Nucleus accumbens (tissue), 56 donors: ENCODE data around the gene OR5A1.

Experiments used
- DNase-seq, 56 donors: peaks; one replicate each; lab custom pipeline; 2025; lab: John Stamatoyannopoulos, UW

OR5A1 gene

DNA sequence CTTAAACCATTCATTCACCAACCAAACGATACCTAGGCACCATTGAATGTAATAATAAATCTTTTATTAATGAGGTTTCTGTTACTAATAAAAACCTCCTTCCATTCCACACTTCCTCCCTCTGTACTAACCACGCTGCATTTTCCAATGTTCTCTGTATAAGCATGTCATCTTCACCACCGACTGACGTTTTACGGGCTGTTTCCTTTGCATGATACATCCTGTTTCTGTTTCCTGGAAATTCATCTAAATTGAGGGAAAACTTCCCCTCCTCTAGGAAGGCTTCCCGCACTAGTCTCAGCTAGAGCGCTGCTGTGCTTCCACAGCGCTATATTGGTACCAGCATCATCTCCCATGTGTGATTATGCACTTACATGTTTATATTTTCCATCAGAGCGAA is 38.9 kb downstream of the OR5A1 start:
- no peak for DNase-seq

- DNase-seq: no peak
Measured at GRCh38 chr11:59479906-59480305, 43.6 kb downstream of the OR5A1 start.

GRCh38 chr11:59480359-59480758 is 44.1 kb downstream of the OR5A1 start:
- no peak for DNase-seq
